GM18499 (cell line): ENCODE data around the gene MAN1B1.
"Not testable (repeated sequence)": the region's sequence is repeated elsewhere in the genome, so short reads cannot be mapped to it uniquely, and the experiment has no call there.

ENCODE experiments used
- ATAC-seq: cut with Tn5 transposase; IDR thresholded peaks from one replicate; pipeline ENCODE4 v1.9.1; 2021; ENCODE audit warnings: moderate number of reproducible peaks; ENCODE audit not compliant: insufficient read depth, unreplicated experiment

Gene MAN1B1

DNA sequence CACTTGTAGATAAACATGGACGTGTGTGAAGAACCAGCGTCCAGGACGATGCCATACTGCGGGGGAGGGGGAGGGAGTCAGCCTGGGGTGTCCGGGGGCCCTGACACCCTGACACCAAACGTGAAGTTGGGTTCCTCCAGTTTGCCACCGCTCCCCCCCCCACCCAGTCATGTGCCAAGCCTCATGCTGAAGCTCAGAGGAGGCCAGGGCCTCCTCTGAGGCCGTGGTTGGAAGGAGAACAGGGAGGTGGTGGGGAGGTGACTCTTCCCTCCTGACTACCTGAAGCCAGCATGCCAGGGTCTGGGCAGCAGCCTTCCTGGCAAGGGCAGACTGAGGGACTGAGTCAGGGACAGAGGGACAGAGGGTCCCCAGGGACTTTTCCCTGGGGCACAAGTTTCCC is 34.5 kb upstream of the MAN1B1 start:
- no peak for ATAC-seq

GRCh38 chr9:137052998-137053943 is 33.5 kb upstream of the MAN1B1 start:
- no peak for ATAC-seq

- ATAC-seq = no peak
Measured at GRCh38 chr9:137053944-137054931, 32.5 kb upstream of the MAN1B1 start, which contains the start of gene ENTPD2. Gene ENTPD2, minus strand, starts transcription at chr9:137054061. Its CDS starts 64 bp downstream, at chr9:137053997.

GRCh38 chr9:137054932-137055384 is 31.8 kb upstream of the MAN1B1 start:
- no peak for ATAC-seq

DNA sequence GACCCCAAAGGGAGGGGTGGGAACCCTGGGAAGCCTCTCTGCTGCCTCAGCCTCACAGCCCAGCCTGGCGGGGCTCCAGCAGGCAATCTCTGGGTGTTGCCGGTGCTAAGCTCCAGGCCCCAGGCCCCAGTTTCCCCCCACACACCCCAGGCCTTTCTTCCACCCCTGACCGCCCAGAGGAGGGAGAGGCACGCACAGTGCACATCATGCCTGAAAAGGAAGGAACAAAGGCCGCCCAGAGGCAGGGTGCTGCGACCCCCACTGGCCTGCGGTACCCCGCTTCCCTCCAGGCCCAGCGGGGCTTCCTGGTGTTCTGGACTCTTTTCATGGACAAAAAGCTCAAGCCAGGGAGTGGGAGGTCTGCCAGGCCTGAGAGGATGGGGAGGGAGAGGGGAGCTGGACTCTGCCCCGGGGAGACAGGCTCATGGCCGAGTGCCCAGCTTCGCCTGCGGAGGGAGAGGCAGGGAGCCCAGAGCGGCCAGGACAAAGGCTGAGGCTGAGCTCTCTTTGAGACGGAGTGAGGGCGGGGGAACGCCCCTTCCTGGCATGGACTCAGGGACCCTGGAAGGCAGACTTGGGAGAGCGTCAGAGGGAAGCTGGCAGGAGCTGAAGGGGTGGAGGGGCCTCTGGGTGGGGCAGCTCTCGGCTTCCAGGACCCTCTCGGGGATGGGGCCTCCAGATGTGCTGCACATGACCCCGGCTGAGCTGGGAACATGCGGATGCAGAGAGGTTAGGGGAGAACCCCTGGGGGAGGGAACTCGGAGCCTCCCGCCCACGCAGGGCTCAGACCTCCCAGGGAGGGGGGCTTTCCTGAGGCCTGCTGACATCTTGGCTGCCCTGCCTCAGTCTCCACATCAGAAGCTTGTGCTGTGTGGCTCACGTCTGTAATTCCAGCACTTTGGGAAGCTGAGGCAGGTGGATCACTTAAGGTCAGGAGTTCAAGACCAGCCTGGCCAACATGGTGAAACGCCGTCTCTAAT is 31.1 kb upstream of the MAN1B1 start:
- no peak for ATAC-seq

DNA sequence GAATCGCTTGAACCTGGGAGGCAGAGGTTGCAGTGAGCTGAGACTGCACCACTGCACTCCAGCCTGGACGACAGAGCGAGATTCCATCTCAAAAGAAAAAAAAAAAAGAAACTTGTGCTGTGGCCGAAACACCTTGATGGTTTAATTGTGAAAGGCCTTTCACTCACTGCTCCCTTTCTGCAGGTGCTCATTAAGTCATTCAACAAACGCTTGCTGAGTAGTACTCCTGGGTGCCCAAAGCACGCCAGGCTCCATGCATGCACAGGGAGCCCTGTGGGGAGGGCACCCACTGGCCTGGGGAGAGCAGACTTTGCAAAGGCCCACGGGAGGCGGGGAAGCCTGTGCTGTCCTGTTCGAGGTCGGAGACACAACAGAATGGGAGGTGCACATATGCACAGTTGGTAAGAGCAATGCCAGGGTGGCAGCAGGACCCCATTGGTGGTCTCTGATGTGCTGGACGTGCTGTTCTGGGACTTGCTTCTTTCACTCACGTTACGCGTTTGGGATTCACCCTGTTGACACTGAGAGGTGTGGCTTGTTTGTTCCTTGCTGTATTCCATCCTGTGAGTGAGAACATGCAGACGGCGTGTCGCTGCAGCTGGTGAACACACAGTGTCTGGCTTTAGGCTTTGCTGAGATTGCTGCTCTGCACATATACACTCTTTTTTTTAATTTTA is 29.9 kb upstream of the MAN1B1 start:
- no peak for ATAC-seq

- no peak for ATAC-seq
Measured at GRCh38 chr9:137057545-137057944, 29.2 kb upstream of the MAN1B1 start.

DNA sequence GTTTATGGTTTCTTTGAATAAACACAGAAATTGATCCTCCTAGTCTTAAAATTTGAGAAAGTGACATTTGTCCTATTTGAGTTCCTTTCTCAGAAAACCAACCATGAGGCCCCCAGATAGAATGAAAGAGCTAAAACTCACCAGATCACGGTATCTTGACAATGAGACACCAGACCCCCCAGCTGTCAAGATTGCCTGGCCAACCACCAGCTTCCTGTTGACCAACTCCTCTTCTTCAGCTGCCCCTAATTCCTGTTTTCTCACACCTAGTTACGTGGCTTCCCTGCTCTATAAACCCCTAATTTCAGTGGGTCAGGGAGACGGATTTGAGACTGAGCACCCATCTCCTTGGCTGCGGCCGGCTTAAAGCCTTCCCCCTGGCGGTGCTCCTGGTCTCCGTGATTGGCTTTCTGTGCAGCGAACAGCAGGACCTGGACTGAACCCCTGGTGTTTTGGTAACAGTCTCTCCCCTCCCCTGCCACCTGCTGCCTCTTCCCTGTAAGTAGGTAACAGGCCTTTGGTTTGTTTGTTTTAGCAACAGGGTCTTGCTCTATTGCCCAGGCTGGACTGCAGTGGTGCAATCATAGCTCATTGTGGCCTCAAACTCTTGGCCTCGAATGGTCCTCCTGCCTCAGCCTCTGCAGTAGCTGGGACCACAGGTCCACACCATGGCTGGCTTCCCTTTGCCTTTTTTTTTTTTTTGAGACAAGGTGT is 28.1 kb upstream of the MAN1B1 start:
- no peak for ATAC-seq

- ATAC-seq = no peak
Measured at GRCh38 chr9:137062384-137062783, 24.4 kb upstream of the MAN1B1 start.

- not testable (repeated sequence) for ATAC-seq
Measured at GRCh38 chr9:137062798-137063197, 24.0 kb upstream of the MAN1B1 start.

- ATAC-seq = no peak
Measured at GRCh38 chr9:137063311-137064026, 23.3 kb upstream of the MAN1B1 start.

- ATAC-seq = no peak
Measured at GRCh38 chr9:137064027-137064879, 22.5 kb upstream of the MAN1B1 start.

GRCh38 chr9:137064880-137065164 is 22.0 kb upstream of the MAN1B1 start:
- ATAC-seq = no peak

- ATAC-seq = no peak
Measured at GRCh38 chr9:137065336-137065967, 21.3 kb upstream of the MAN1B1 start.

- ATAC-seq = no peak
Measured at GRCh38 chr9:137066096-137066861, 20.5 kb upstream of the MAN1B1 start.
